Breast epithelium (tissue), 4 donors: Measurements from ENCODE around the gene ATP11C. TPM values are rescaled to one million over a fixed set of nuclear protein-coding genes. Genes with fewer than 3 reads are reported as not detected.

Experiments
- DNase-seq, 2 donors: peaks; one replicate each; pipeline ENCODE4 v3.0.0-alpha.2; 2019; ENCODE audit warnings: low spot score in 2 of 2
- H3K27ac ChIP-seq, 2 donors: fragments of 200-600 bp; sonication (generic) in 1 of 2; one replicate each; pipeline ENCODE4 v1.5.1; 2016 to 2019; ENCODE audit warnings: mild to moderate bottlenecking in 1 of 2
- H3K27me3 ChIP-seq, 2 donors: fragments of 200-600 bp; sonication (generic) in 1 of 2; one replicate each; pipeline versions ENCODE4 v1.5.1 to v1.6.0; 2017 to 2019; ENCODE audit warnings: control low read depth in 1 of 2, mild to moderate bottlenecking in 1 of 2
- H3K36me3 ChIP-seq: fragments of 200-600 bp; one replicate; pipeline ENCODE4 v1.5.1; 2019
- H3K4me1 ChIP-seq, 2 donors: fragments of 200-600 bp; sonication (generic); one replicate each; pipeline ENCODE4 v1.5.1; 2016 to 2019; ENCODE audit warnings: control low read depth in 1 of 2
- H3K4me3 ChIP-seq, 3 donors: fragments of 200-600 bp; sonication (generic); 1 replicate in 2 of 3; 2 replicates in 1 of 3; pipeline ENCODE4 v1.5.1; 2016 to 2019; ENCODE audit warnings: mild to moderate bottlenecking in 3 of 3, moderate library complexity in 2 of 3
- H3K9me3 ChIP-seq, 2 donors: fragments of 200-600 bp; sonication (generic) in 1 of 2; one replicate each; pipeline ENCODE4 v1.5.1; 2016 to 2019; ENCODE audit warnings: control low read depth in 1 of 2
- POLR2A ChIP-seq: fragments of 450-650 bp; IDR thresholded peaks from one replicate; pipeline ENCODE4 v1.6.1; 2016; ENCODE audit warnings: antibody characterized with exemption, mild to moderate bottlenecking, moderate library complexity
- POLR2AphosphoS5 ChIP-seq, 3 donors: sonication (generic); formaldehyde crosslinking; IDR thresholded peaks; one replicate each; pipeline ENCODE4 v1.6.1; 2017; ENCODE audit warnings: antibody characterized with exemption in 3 of 3
- intact Hi-C: fragments of 100-400 bp; cut with DNase I; formaldehyde crosslinking; loops from one replicate; pipeline ENCODE4 v1.15.1; 2023; ENCODE audit warnings: low total_unique reads
- total RNA-seq, 3 donors: library from RNA; depleted of rRNA; stranded (reverse); fragments of >200 nt; gene quantifications; one replicate each; pipeline ENCODE4 v1.1.0, GENCODE V29; 2016
- TF ChIP-seq, protein P1 (sequence below), 3 donors: fragments of 450-650 bp; IDR thresholded peaks; one replicate each; pipeline ENCODE4 v1.5.1; 2016 to 2017; ENCODE audit warnings: antibody characterized with exemption in 3 of 3, mild to moderate bottlenecking in 3 of 3, moderate library complexity in 3 of 3

Gene ATP11C
- total RNA-seq, 3 donors from 2014 or later: 32.5 to 42.4 (median 34.1) TPM

DNA sequence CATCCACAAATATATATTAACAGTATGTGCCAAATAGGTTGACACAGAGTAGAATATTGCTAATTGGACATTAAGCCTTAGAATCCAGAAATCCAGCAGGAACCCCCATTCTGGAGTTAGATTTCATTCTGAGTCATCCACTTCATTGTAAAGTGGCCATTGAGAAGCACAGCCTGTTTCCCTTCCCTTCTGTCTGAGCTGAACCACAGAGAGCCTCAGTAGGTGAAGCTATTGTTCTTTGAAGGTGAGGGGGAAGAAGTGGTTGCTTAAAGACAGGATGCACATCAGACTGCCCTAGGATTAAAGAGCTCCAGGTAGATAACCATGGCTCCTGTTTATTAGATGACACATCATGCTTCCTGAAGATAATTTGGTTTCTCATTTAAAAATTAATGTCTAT is 194.3 kb downstream of the ATP11C start:
- no peak for DNase-seq
- H3K4me3 ChIP-seq: no peak overlapping the region
- H3K27ac ChIP-seq: no peak overlapping the region
- TF ChIP-seq POLR2A: no peak
- TF ChIP-seq, protein P1, sequence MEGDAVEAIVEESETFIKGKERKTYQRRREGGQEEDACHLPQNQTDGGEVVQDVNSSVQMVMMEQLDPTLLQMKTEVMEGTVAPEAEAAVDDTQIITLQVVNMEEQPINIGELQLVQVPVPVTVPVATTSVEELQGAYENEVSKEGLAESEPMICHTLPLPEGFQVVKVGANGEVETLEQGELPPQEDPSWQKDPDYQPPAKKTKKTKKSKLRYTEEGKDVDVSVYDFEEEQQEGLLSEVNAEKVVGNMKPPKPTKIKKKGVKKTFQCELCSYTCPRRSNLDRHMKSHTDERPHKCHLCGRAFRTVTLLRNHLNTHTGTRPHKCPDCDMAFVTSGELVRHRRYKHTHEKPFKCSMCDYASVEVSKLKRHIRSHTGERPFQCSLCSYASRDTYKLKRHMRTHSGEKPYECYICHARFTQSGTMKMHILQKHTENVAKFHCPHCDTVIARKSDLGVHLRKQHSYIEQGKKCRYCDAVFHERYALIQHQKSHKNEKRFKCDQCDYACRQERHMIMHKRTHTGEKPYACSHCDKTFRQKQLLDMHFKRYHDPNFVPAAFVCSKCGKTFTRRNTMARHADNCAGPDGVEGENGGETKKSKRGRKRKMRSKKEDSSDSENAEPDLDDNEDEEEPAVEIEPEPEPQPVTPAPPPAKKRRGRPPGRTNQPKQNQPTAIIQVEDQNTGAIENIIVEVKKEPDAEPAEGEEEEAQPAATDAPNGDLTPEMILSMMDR (IDR thresholded peaks at IDR 0.05): no peak
- no peak for TF ChIP-seq POLR2AphosphoS5 (IDR thresholded peaks at IDR 0.05)
- H3K9me3 ChIP-seq: no peaks in the 10 kb centered on the region
- H3K4me1 ChIP-seq: no peaks in the 10 kb centered on the region
- intact Hi-C loops: no loop called here
- H3K27me3 ChIP-seq: peaks cover 0 to 4% of the 10 kb centered on the region in 2 donors
- H3K36me3 ChIP-seq: no peaks in the 10 kb centered on the region

DNA sequence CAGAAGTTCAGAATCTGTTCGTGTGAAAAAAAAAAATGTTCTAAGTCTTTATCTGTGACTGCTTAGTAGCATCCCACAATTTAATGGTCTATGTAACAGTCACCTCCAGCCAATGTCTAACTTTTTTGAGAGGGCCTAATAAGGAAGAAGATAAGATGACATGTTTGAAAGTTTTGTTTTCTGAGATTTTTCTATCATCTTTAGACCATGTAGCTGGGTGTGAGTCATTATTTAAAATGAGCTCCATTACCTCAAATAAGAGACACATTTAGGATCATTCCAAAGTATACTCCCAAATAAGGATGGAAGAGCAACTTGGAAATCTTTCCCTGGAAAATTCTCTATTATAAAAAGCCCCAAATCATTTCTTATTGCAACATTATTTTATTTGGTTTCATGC is 196.7 kb downstream of the ATP11C start:
- no peak for DNase-seq

DNA sequence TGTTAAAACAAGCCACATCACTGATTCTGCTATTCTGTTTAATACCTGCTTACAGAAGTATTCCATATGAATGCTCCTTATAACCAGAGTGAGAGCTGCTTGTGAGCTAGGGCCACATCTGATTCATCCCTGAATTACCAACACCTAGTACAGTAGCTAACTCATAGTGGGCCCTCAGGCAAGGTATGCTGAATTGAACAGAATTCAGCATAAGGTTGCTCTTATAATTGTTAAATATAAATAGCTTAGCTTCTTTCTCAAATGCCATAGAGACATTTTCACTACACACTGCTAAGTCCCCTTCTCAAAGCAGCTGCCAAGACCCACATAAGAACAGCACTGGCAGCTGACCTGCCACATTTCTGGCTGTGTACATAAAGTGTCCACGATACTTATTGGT is 197.9 kb downstream of the ATP11C start:
- intact Hi-C loops: no loop called here
- no peak for TF ChIP-seq POLR2AphosphoS5 (IDR thresholded peaks at IDR 0.05)
- TF ChIP-seq POLR2A: no peak
- TF ChIP-seq, protein P1 (IDR thresholded peaks at IDR 0.05): no peak
- Histone ChIP-seq H3K27me3 (no peaks in the 10 kb centered on the region), H3K36me3 (no peaks in the 10 kb centered on the region), H3K4me1 (no peaks in the 10 kb centered on the region), H3K27ac (no peak overlapping the region), H3K9me3 (no peaks in the 10 kb centered on the region), H3K4me3 (no peak overlapping the region)
- no peak for DNase-seq

More for the DNA sequence above, 196.7 kb downstream of the ATP11C start:
- TF ChIP-seq, protein P1 (IDR thresholded peaks at IDR 0.05): no peak
- TF ChIP-seq POLR2A (no peak), POLR2AphosphoS5 (IDR thresholded peaks at IDR 0.05) (no peak)
- Histone ChIP-seq H3K36me3 (no peaks in the 10 kb centered on the region), H3K4me3 (no peak overlapping the region), H3K9me3 (no peaks in the 10 kb centered on the region), H3K4me1 (no peaks in the 10 kb centered on the region), H3K27ac (no peak overlapping the region), H3K27me3 (peaks cover 0 to 2% of the 10 kb centered on the region in 2 donors)
- intact Hi-C loops: no loop called here

DNA sequence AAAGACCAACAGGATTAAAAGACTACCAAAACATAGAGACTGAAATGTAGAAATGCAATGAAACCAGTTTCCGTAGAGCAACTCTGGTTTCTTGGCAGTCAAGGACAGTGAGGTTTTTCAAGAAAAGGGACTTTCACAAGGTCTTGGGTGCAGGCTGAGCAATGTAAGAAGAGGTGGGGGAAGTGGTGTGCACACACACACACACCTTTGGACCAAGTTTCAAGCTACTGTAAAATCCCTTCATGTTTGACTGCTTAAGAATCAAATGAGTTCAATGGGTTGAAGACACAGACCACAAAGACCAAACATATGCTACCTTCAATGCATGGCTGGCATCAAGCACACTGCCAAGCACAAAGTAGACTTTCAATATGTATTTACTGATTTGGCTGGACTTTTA is 207.1 kb downstream of the ATP11C start:
- TF ChIP-seq, protein P1 (IDR thresholded peaks at IDR 0.05): no peak
- TF ChIP-seq POLR2A (no peak), POLR2AphosphoS5 (IDR thresholded peaks at IDR 0.05) (no peak)
- no peak overlapping the region for H3K4me3 ChIP-seq
- no peaks in the 10 kb centered on the region for H3K9me3 ChIP-seq
- H3K4me1 ChIP-seq: no peaks in the 10 kb centered on the region
- intact Hi-C loops: no loop called here
- no peak overlapping the region for H3K27ac ChIP-seq
- DNase-seq: no peak
- no peaks in the 10 kb centered on the region for H3K27me3 ChIP-seq
- H3K36me3 ChIP-seq: no peaks in the 10 kb centered on the region

DNA sequence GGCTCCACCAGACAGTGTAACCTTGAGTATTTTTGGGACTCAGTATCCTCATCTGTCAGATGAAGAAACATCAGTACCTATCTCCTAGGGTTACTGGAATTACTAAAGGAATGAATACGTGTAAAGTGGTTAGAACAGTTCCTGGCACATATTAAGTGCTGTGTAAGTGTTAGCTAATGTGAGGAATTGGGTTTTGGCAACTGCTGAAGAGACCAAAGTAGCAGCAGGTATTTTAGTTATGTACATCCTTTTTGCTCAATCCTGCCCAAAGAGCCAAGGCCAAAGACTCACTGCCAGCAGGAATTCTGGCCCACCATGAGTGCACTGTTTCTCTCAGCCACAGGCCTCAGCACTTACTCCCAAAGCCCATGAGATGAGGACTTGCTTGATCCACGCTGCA is 208.2 kb downstream of the ATP11C start:
- Histone ChIP-seq H3K36me3 (no peaks in the 10 kb centered on the region), H3K4me1 (no peaks in the 10 kb centered on the region), H3K4me3 (no peak overlapping the region), H3K9me3 (no peaks in the 10 kb centered on the region), H3K27me3 (no peaks in the 10 kb centered on the region), H3K27ac (no peak overlapping the region)
- TF ChIP-seq, protein P1 (IDR thresholded peaks at IDR 0.05): no peak
- TF ChIP-seq POLR2AphosphoS5 (IDR thresholded peaks at IDR 0.05) (no peak), POLR2A (no peak)
- no peak for DNase-seq
- intact Hi-C loops: no loop called here
